H1 (cell line): ENCODE data around the gene HOXD12. TPM values are rescaled to one million over a fixed set of nuclear protein-coding genes. Genes with fewer than 3 reads are reported as not detected.
A peak's percentile ranks its signal among the peaks of the same experiment; 100 is the strongest.

ENCODE experiments used
- CTCF ChIA-PET: fragments of 300-600 bp; sonication (Branson Sonifier 250); formaldehyde crosslinking; loops from one replicate; lab custom pipeline; 2021; ENCODE audit not compliant: partially characterized antibody; lab: Charles Lee
- POLR2A ChIA-PET: fragments of 300-600 bp; sonication (Branson Sonifier 250); formaldehyde crosslinking; loops from one replicate; lab custom pipeline; 2021; ENCODE audit warnings: inconsistent platforms; ENCODE audit not compliant: partially characterized antibody; lab: Charles Lee
- DNase-seq, 2 experiments: peaks; one replicate each; pipeline versions ENCODE4 v3.0.0 to v3.0.0-alpha.2; 2010 to 2022; ENCODE audit warnings: low spot score in 2 of 2, low read depth in 1 of 2, mixed read lengths in 1 of 2
- FAIRE-seq: peaks from 2 replicates; lab custom pipeline; 2011; peaks lifted over from hg19 to GRCh38; lab: Jason Lieb, UNC
- H2AFZ ChIP-seq: 2 replicates; pipeline ENCODE4 v1.8.1; 2012; ENCODE audit warnings: low read length, inconsistent platforms
- H2AK5ac ChIP-seq: 2 replicates; pipeline ENCODE4 v1.6.1; 2013; ENCODE audit warnings: low read depth, low read length
- H2BK120ac ChIP-seq: replicated peaks from 2 replicates; pipeline ENCODE3; 2013; ENCODE audit warnings: low read depth, low read length, inconsistent platforms
- H2BK12ac ChIP-seq: 2 replicates; pipeline ENCODE4 v1.6.1; 2013; ENCODE audit warnings: low read depth, low read length
- H2BK15ac ChIP-seq: 2 replicates; pipeline ENCODE4 v1.6.1; 2013; ENCODE audit warnings: low read length
- H2BK20ac ChIP-seq: 2 replicates; pipeline ENCODE4 v1.6.1; 2013; ENCODE audit warnings: low read length
- H2BK5ac ChIP-seq: 2 replicates; pipeline ENCODE4 v1.6.1; 2013; ENCODE audit warnings: low read depth, low read length
- H3K14ac ChIP-seq: 2 replicates; pipeline ENCODE4 v1.6.1; 2013; ENCODE audit warnings: inconsistent platforms; ENCODE audit not compliant: insufficient read length
- H3K18ac ChIP-seq: 2 replicates; pipeline ENCODE4 v1.6.1; 2013; ENCODE audit warnings: low read length; ENCODE audit errors: extremely low read depth
- H3K23ac ChIP-seq: 2 replicates; pipeline ENCODE4 v1.6.1; 2013; ENCODE audit warnings: inconsistent platforms; ENCODE audit not compliant: insufficient read length
- H3K23me2 ChIP-seq: 2 replicates; pipeline ENCODE4 v1.6.1; 2013; ENCODE audit warnings: low read depth, low read length
- H3K27ac ChIP-seq: 2 replicates; pipeline ENCODE4 v1.6.1; 2011; ENCODE audit warnings: low read depth, low read length, inconsistent platforms
- H3K27me3 ChIP-seq, 4 experiments: replicated peaks in 1 of 4; 1 replicate in 1 of 4; 2 replicates in 3 of 4; pipeline versions ENCODE4 v1.6.1 to v1.8.1; 2011 to 2013; ENCODE audit warnings: low read length in 3 of 4, mild to moderate bottlenecking in 3 of 4, inconsistent platforms in 2 of 4, mixed read lengths in 2 of 4, moderate library complexity in 1 of 4; ENCODE audit not compliant: control insufficient read depth in 3 of 4, insufficient read depth in 3 of 4; ENCODE audit errors: extremely low read depth in 1 of 4
- H3K36me3 ChIP-seq, 4 experiments: 2 replicates each; pipeline versions ENCODE4 v1.6.1 to v1.8.1; 2011 to 2013; ENCODE audit warnings: mild to moderate bottlenecking in 4 of 4, low read length in 3 of 4, moderate library complexity in 2 of 4, control low read depth in 1 of 4, inconsistent platforms in 1 of 4; ENCODE audit not compliant: insufficient read depth in 4 of 4, control insufficient read depth in 2 of 4
- H3K4ac ChIP-seq: replicated peaks from 2 replicates; pipeline ENCODE3; 2013; ENCODE audit warnings: low read length, low read depth, mixed read lengths, inconsistent platforms; ENCODE audit not compliant: insufficient read length
- H3K4me1 ChIP-seq, 4 experiments: replicated peaks in 1 of 4; 1 replicate in 1 of 4; 2 replicates in 3 of 4; pipeline versions ENCODE4 v1.6.1 to v1.8.1; 2011 to 2013; ENCODE audit warnings: low read length in 3 of 4, inconsistent platforms in 2 of 4, mixed read lengths in 1 of 4; ENCODE audit not compliant: insufficient read depth in 4 of 4, control insufficient read depth in 3 of 4
- H3K4me2 ChIP-seq, 2 experiments: 2 replicates each; pipeline versions ENCODE4 v1.6.1 to v1.8.1; 2011 to 2013; ENCODE audit warnings: low read depth in 2 of 2, low read length in 2 of 2, control low read depth in 1 of 2, inconsistent platforms in 1 of 2, mild to moderate bottlenecking in 1 of 2; ENCODE audit not compliant: insufficient read depth in 1 of 2
- H3K4me3 ChIP-seq, 4 experiments: fragments of 200-600, 300-600 bp in 1 of 4; sonication (generic), shearing (Covaris generic), sonication (Bioruptor Twin) in 1 of 4; 2 replicates each; pipeline versions ENCODE4 v1.5.1 to v1.8.1; 2011 to 2016; ENCODE audit warnings: low read length in 4 of 4, low read depth in 3 of 4, control low read depth in 2 of 4, inconsistent platforms in 2 of 4, mild to moderate bottlenecking in 2 of 4, mixed read lengths in 1 of 4, moderate library complexity in 1 of 4; ENCODE audit not compliant: insufficient read depth in 2 of 4; ENCODE audit errors: extremely low read depth in 1 of 4
- H3K56ac ChIP-seq: replicated peaks from 2 replicates; pipeline ENCODE3; 2013; ENCODE audit warnings: low read depth, mild to moderate bottlenecking, mixed read lengths, low read length, inconsistent platforms; ENCODE audit not compliant: insufficient read length
- H3K79me1 ChIP-seq: 2 replicates; pipeline ENCODE4 v1.6.1; 2013; ENCODE audit warnings: low read depth, low read length, control low read depth
- H3K79me2 ChIP-seq, 2 experiments: 2 replicates each; pipeline versions ENCODE4 v1.6.1 to v1.8.1; 2012 to 2013; ENCODE audit warnings: low read length in 2 of 2, mild to moderate bottlenecking in 2 of 2, inconsistent platforms in 1 of 2; ENCODE audit not compliant: insufficient read depth in 2 of 2, control insufficient read depth in 1 of 2
- H3K9ac ChIP-seq, 4 experiments: replicated peaks in 1 of 4; 1 replicate in 1 of 4; 2 replicates in 3 of 4; pipeline versions ENCODE4 v1.6.1 to v1.8.1; 2011 to 2013; ENCODE audit warnings: low read depth in 3 of 4, low read length in 3 of 4, control low read depth in 2 of 4, mild to moderate bottlenecking in 2 of 4, moderate library complexity in 2 of 4, inconsistent platforms in 1 of 4; ENCODE audit errors: extremely low read depth in 1 of 4
- H3K9me3 ChIP-seq, 2 experiments: 2 replicates each; pipeline versions ENCODE4 v1.6.1 to v1.8.1; 2012 to 2013; ENCODE audit warnings: mild to moderate bottlenecking in 2 of 2, moderate library complexity in 2 of 2, control low read depth in 1 of 2, inconsistent platforms in 1 of 2, low read depth in 1 of 2, low read length in 1 of 2, mixed read lengths in 1 of 2; ENCODE audit not compliant: insufficient read depth in 2 of 2
- H4K20me1 ChIP-seq, 2 experiments: replicated peaks in 1 of 2; 2 replicates each; pipeline versions ENCODE3 to v1.8.1; 2011 to 2013; ENCODE audit warnings: inconsistent platforms in 2 of 2, low read length in 2 of 2, mild to moderate bottlenecking in 1 of 2; ENCODE audit not compliant: insufficient read depth in 2 of 2, control insufficient read depth in 1 of 2
- H4K5ac ChIP-seq: 2 replicates; pipeline ENCODE4 v1.6.1; 2013; ENCODE audit warnings: low read length, low read depth, mixed read lengths, inconsistent platforms; ENCODE audit not compliant: insufficient read length
- H4K8ac ChIP-seq: 2 replicates; pipeline ENCODE4 v1.8.0; 2013; ENCODE audit warnings: mild to moderate bottlenecking, moderate library complexity, low read length, inconsistent platforms; ENCODE audit not compliant: insufficient read depth; ENCODE audit errors: extremely low read depth
- H4K91ac ChIP-seq: replicated peaks from 2 replicates; pipeline ENCODE3; 2013; ENCODE audit warnings: low read length, mixed read lengths, inconsistent platforms; ENCODE audit not compliant: insufficient read length
- CBX8 ChIP-seq: fragments of 300-800, 300-1000 bp; sonication (generic); IDR thresholded peaks from 2 replicates; pipeline ENCODE4 v1.7.1; 2016; ENCODE audit warnings: low read depth, low read length, borderline replicate concordance
- KDM4A ChIP-seq: IDR thresholded peaks from one replicate; pipeline ENCODE4 v1.7.1; 2012; ENCODE audit warnings: low read depth, mild to moderate bottlenecking, moderate library complexity, low read length, inconsistent platforms; ENCODE audit not compliant: severe bottlenecking
- POU5F1 ChIP-seq: IDR thresholded peaks from 2 replicates; pipeline ENCODE4 v1.6.1; 2011; ENCODE audit warnings: low read depth, mild to moderate bottlenecking, low read length, moderate library complexity
- TAF7 ChIP-seq: optimal IDR thresholded peaks from 2 replicates; pipeline ENCODE3; 2011; ENCODE audit warnings: low read depth, mild to moderate bottlenecking, inconsistent platforms, low read length, moderate library complexity, borderline replicate concordance
- WGBS, 2 experiments: shearing (Covaris generic) in 1 of 2; methylation state at CpG; one replicate each; pipeline versions ENCODE4 v1.1.6 to v1.1.7; 2013 to 2015; ENCODE audit warnings: low lambda C conversion rate in 2 of 2, mixed read lengths in 2 of 2, inconsistent platforms in 1 of 2, low coverage in 1 of 2, missing lambda C conversion rate in 1 of 2; ENCODE audit not compliant: insufficient replicate concordance in 2 of 2, insufficient coverage in 1 of 2, insufficient read length in 1 of 2; ENCODE audit errors: extremely low coverage in 1 of 2, missing lambda C conversion rate in 1 of 2; 5-methylcytosine and 5-hydroxymethylcytosine counted together
- polyA plus RNA-seq, 7 experiments: library from polyadenylated mRNA; depleted of rRNA in 3 of 7; stranded (reverse) in 5 of 7; unstranded in 2 of 7; fragments of >200 nt in 5 of 7; fragments of 200-250 nt in 2 of 7; gene quantifications; 1 replicate in 5 of 7; 2 replicates in 1 of 7; 4 replicates in 1 of 7; pipeline versions ENCODE4 v1.2.1 to v1.2.3, GENCODE V29; 2011 to 2013; ENCODE audit warnings: missing spikeins in 2 of 7, mixed read lengths in 2 of 7
- total RNA-seq: library from RNA; stranded (reverse); fragmentation: NEBNext Ultra II Directional; extraction: Animal tissue kit (Norgen Biotek cat#: 25700); gene quantifications from 2 replicates; pipeline ENCODE4 v1.2.1, GENCODE V29; 2021
- TF ChIP-seq, protein P1 (sequence below): IDR thresholded peaks from 2 replicates; pipeline ENCODE4 v1.6.1; 2011; ENCODE audit warnings: low read depth, mild to moderate bottlenecking, low read length; ENCODE audit not compliant: insufficient read depth
- TF ChIP-seq, protein P2 (sequence below): IDR thresholded peaks from 2 replicates; pipeline ENCODE4 v1.6.1; 2012; ENCODE audit warnings: inconsistent platforms

Gene HOXD12
- total and polyA plus RNA-seq, 2 of the 8 experiments (the other 6 are each of a cell fraction or from before 2014, with no cell fraction given): not detected

DNA sequence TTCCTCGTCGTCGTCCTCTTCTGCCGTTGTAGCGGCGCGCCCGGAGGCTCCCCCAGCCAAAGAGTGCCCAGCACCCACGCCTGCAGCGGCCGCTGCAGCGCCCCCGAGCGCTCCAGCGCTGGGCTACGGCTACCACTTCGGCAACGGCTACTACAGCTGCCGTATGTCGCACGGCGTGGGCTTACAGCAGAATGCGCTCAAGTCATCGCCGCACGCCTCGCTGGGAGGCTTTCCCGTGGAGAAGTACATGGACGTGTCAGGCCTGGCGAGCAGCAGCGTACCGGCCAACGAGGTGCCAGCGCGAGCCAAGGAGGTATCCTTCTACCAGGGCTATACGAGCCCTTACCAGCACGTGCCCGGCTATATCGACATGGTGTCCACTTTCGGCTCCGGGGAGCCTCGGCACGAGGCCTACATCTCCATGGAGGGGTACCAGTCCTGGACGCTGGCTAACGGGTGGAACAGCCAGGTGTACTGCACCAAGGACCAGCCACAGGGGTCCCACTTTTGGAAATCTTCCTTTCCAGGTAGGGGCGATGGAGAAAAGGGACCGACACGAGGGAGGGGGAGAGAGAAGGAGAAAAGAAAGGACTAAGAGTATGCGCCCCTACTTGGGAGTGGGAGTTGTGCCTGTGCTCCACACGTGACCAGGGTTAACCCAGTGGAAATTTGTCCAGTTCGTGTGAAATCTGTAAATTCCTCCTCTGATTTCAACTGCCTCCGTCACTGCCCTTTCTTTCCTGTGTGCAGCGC lies 6.3 kb upstream of the HOXD12 start:
- FAIRE-seq (no peak), DNase-seq (peak in 1 of 2 experiments; percentile 72)
- Histone ChIP-seq H3K23me2 (peaks cover 6% of the 10 kb centered on the region), H3K9ac (no peak overlapping the region), H3K79me1 (no peaks in the 10 kb centered on the region), H3K27ac (no peak overlapping the region), H2BK12ac (peak overlapping the region; percentile 85; the same call in 1 of the 2 replicates), H2BK20ac (peak overlapping the region; percentile 97), H3K4me1 (peaks cover 0 to 20% (median 11%) of the 10 kb centered on the region in 4 experiments; a peak in 6 of 7 replicates), H4K5ac (no peak overlapping the region), H2BK120ac (no peak overlapping the region), H3K4me2 (peak overlapping the region; percentile 65 to 66), H3K36me3 (peaks cover 0 to 5% (median 0%) of the 10 kb centered on the region in 4 experiments; a peak in 1 of 8 replicates), H3K23ac (no peak overlapping the region), H3K4ac (no peak overlapping the region), H3K14ac (no peak overlapping the region), H3K18ac (peak overlapping the region; percentile 75; the same call in 1 of the 2 replicates), H2BK5ac (peak overlapping the region; percentile 32; the same call in 1 of the 2 replicates), H2AFZ (no peak overlapping the region), H3K27me3 (peaks cover 79 to 98% (median 91%) of the 10 kb centered on the region in 4 experiments), H3K9me3 (no peaks in the 10 kb centered on the region; a peak in 1 of 4 replicates), H3K79me2 (no peaks in the 10 kb centered on the region), H4K20me1 (peaks cover 21 to 36% of the 10 kb centered on the region in 2 experiments), H2AK5ac (no peak overlapping the region; the same call in 1 of the 2 replicates), H3K4me3 (peak overlapping the region in 2 of 4 experiments; percentile 6 to 51; a peak in 4 of 8 replicates), H2BK15ac (peak overlapping the region; percentile 97; the same call in 1 of the 2 replicates), H3K56ac (no peak overlapping the region), H4K91ac (no peak overlapping the region), H4K8ac (peak overlapping the region; percentile 40; the same call in 1 of the 2 replicates)
- CTCF ChIA-PET: interaction anchor here (0.6 to 6.5 kb wide), 8 partner anchors 11 to 1630 kb away, joined by 3 to 130 read pairs (median 4); partner anchors contain the start of gene EVX2
- 5% methylated on average over 42 of the region's 53 CpGs; no CpG with 5 or more reads in 1 of the 2 experiments for WGBS, 2 experiments
- POLR2A ChIA-PET: interaction anchor here (1.0 to 2.1 kb wide), 3 partner anchors 11 to 12 kb away, joined by 4 to 7 read pairs (median 6); no protein-coding TSS in a partner anchor
- TF ChIP-seq TAF7 (no peak), POU5F1 (no peak), CBX8 (peak; percentile 83; the same call in 1 of the 2 replicates), KDM4A (peak; percentile 88)
- TF ChIP-seq, protein P1, sequence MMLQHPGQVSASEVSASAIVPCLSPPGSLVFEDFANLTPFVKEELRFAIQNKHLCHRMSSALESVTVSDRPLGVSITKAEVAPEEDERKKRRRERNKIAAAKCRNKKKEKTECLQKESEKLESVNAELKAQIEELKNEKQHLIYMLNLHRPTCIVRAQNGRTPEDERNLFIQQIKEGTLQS: no peak
- TF ChIP-seq, protein P2, sequence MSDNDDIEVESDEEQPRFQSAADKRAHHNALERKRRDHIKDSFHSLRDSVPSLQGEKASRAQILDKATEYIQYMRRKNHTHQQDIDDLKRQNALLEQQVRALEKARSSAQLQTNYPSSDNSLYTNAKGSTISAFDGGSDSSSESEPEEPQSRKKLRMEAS: peak; percentile 97
